ENCODE data around the gene CMTM8.
A peak's percentile ranks its signal among the peaks of the same experiment; 100 is the strongest.
"Not testable (repeated sequence)": the region's sequence is repeated elsewhere in the genome, so short reads cannot be mapped to it uniquely, and the experiment has no call there.

Gene CMTM8

GRCh38 chr3:32384938-32385337 lies 146.5 kb downstream of the CMTM8 start:
- DNase-seq = no peak

- no peak for DNase-seq
Observed at GRCh38 chr3:32387512-32387911, 149.0 kb downstream of the CMTM8 start.

DNA sequence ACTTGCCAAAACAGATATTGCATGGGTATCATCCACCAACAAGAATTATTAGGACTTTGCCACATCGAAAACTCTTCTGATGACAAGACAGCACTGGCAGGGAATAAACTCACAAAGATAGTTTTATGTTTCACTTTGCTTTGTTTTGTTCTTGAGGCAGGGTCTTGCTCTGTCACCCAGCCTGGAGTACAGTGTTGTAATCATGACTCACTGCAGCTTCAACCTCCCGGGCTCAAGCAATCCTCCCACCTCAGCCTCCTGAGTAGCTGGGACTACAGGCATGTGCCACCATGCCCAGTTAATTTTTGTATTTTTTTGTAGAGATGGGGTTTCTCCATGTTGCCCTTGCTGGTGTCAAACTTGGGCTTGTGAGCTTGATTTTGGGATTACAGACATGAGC lies 151.1 kb downstream of the CMTM8 start:
- not testable (repeated sequence) for DNase-seq

DNA sequence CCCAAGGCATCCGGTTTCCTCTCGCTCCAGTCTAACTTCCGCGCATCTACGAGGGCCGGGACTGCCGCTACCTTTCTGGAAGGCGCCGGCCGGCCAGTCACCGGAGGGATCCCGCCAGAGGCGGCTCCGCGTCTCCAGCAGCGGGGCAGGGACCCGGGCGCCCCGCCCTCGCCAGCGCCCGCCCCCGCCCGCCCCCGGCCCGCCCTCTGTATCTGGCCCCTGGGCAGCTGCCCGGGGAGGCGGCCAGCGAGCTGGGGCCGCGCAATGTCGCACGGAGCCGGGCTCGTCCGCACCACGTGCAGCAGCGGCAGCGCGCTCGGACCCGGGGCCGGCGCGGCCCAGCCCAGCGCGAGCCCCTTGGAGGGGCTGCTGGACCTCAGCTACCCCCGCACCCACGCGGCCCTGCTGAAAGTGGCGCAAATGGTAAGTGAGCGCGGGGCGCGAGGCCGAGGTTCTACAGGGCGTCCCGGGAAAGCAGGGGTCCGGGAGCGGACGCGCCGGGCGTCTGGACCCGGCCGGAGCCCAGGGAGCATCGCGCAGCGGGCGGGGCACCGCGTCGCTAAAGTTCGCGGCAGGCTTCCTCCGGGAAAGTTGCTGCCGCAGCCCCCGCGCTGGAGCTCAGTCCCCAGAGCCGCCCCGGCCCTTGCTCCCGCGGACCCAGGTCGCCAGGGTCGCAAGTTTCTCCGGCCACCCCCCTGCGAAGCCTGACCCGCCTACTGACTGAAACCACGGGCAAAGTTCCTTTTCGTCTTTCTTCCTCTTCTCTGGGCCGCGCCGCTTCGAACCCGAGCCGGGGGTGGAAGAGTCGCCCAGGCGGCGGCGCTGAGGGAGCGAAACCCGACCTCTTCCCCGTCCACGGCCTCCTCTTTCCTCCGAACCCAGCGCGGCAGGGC lies 153.4 kb downstream of the CMTM8 start, which contains the start of gene CMTM7:
Gene CMTM7 (plus strand): TSS at position 211 of the 893 bp plus-strand sequence. CDS start 54 bp downstream, at position 265.
- DNase-seq = peak in 1 of 2 experiments; percentile 1

- DNase-seq = peak in 1 of 2 experiments; percentile 2
Observed at GRCh38 chr3:32392536-32393302, 154.2 kb downstream of the CMTM8 start.

DNA sequence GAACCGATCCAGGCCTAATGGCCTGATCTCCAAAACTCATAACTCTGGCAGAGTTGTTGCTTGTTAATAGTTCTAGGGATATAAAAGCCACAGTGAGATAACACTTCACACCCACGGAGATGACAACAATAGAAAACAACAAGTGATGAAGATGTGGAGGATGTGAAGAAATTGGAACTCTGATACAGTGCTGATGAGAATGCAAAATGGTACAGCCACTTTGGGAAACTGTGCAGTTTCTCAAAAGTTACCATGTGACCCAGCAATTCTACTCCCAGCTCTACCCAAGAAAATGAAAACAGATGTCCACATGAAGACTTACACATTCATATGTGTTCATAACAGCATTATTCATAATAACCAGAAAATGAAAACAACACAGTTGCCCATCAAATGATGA lies 157.0 kb downstream of the CMTM8 start:
- no peak for DNase-seq

DNA sequence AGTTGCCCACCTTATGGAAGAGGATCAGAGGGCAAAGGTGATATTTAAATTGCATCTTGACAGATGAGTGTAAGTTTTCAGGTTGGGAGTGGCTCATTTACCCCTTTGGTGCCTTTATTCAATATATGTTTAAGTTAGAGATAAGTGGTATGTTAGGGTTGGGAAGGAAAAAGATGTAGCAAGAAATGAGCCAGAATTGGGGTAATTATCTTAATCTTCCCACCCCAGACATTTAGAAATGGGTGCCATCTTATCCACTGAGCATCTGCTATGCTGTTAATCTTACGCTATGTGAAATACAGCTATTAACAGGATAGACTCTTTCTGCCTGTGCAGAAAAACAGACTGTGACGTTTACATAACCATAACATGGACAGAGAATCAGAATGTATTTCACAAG lies 159.5 kb downstream of the CMTM8 start:
- DNase-seq = no peak

- no peak for DNase-seq
Observed at GRCh38 chr3:32398531-32398930, 160.1 kb downstream of the CMTM8 start.

- peak in 1 of 2 experiments; percentile 48 for DNase-seq
Observed at GRCh38 chr3:32399030-32399620, 160.6 kb downstream of the CMTM8 start.

GRCh38 chr3:32401126-32401525 lies 162.6 kb downstream of the CMTM8 start:
- DNase-seq = no peak

GRCh38 chr3:32401556-32402081 lies 163.1 kb downstream of the CMTM8 start:
- peak; percentile 71 to 94 for DNase-seq

GRCh38 chr3:32403663-32404062 lies 165.2 kb downstream of the CMTM8 start:
- DNase-seq = peak in 1 of 2 experiments; percentile 42

DNA sequence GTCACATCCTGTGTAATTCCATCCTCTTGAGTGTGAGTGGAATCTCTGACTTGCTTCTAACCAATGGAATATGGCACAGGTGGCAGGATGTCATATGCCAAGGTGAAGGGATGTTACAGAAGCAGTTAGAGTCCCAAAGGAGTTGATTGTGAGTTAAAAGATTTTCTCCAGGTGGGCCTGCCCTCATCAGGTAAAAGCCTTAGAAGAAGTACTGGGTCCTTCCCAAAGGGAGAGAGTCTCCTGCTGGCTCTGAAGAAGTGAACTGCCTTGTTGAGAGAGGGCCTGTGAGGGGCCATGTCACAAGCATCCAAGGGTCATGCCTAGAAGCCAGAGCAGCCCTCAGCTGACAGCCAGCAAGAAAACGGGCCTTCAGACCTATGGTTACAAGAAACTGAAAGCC lies 166.2 kb downstream of the CMTM8 start:
- DNase-seq = no peak

- no peak for DNase-seq
Observed at GRCh38 chr3:32405155-32405554, 166.7 kb downstream of the CMTM8 start.

DNA sequence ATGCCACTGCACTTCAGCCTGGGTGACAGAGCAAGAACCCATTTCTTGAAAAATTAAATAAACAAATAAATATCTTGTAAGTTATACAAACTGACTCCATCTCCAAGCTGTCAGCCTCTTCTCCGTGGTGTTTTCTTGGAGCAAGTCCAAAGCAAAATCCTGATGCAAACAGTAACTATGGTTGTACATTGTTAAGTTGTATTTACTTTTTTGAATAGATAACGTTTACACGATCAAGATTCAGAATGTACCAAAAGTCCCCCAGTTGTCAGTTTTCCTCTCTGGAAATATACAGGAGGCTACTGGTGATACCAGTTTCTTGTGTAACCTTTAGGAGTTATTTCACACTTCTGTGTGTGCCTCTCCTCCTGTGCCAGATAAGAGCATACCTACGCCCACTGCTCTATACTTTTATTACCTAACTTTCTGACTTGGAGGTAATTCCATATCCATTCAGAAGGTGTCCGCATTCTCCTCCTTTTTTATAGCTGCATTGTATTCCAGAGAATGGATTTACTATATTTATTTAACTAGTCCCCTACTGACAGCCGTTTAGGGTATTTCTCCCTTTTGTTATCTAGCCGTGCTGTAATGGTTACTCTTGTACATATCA lies 167.3 kb downstream of the CMTM8 start:
- no peak for DNase-seq

- DNase-seq = peak in 1 of 2 experiments; percentile 5
Observed at GRCh38 chr3:32406486-32407408, 168.3 kb downstream of the CMTM8 start.

GRCh38 chr3:32410367-32411246 lies 172.1 kb downstream of the CMTM8 start:
- DNase-seq = peak in 1 of 2 experiments; percentile 19

DNA sequence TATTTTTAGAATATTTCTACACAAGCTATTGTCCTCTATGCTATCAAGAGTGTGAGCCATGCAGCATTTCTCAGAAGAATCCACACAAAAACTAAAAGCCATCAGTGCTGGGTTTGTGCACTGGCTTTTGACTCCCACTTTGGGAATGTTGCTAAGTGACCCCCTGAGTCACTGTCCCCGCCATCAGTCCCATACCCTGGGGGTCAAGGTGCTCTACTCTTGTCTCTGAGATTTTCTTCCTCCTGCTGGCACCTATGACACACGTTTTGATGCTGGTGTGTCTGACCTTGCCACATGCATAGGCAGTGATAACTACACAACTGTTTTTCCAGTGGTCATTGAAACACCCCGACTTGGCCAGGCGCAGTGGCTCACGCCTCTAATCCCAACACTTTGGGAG lies 173.0 kb downstream of the CMTM8 start:
- DNase-seq = no peak

- peak in 1 of 2 experiments; percentile 49 for DNase-seq
Observed at GRCh38 chr3:32412887-32413286, 174.4 kb downstream of the CMTM8 start.

DNA sequence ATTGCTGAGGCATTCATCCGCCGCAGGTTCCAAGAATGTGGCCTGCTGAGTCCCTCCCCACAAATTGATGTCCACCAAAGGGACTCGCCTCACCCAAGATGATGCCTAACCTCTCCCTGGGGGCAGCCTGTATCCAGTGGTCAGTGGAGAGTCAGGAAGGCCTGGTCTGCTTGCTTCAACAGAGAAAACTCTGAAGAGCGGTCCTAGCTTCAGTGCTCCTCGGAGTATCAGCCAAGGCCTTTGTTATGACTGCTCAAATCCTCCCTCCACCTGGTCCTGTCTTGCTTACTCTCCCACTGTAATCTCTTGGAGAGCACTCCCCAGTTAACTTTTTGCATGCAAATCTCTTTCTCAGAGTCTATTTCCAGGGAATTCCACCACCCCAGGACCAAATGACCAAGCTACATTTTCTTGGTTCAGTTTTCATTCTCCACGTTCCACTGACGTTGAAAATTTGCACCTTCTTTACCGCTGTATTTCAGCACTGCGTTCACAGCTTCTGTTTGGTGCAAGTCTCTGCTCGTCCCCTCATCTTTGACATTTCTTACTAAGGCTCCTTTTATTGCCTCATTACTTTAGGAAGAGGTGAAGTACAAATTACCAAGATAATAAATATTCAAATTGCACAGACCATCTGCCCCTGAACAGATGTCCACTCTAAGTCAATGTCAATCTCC lies 175.5 kb downstream of the CMTM8 start:
- DNase-seq = no peak

All from NCI-H446 (cell line).